HFF-Myc (cell line): ENCODE measurements around the gene IGFL2.
"Not testable (repeated sequence)": the region's sequence is repeated elsewhere in the genome, so short reads cannot be mapped to it uniquely, and the experiment has no call there.

Experiments
- DNase-seq: peaks from one replicate; pipeline ENCODE4 v3.0.0-alpha.2; 2011; ENCODE audit warnings: low read depth; ENCODE audit errors: extremely low read depth
- H3K4me3 ChIP-seq: replicated peaks from 2 replicates; pipeline ENCODE4 v1.5.1; 2011; ENCODE audit warnings: low read depth, mild to moderate bottlenecking, control low read depth, low read length
- TF ChIP-seq, protein P1 (sequence below): IDR thresholded peaks from 2 replicates; pipeline ENCODE4 v1.5.1; 2012; ENCODE audit warnings: mild to moderate bottlenecking, low read depth, low read length, control low read depth; ENCODE audit errors: missing control alignments

Gene IGFL2

DNA sequence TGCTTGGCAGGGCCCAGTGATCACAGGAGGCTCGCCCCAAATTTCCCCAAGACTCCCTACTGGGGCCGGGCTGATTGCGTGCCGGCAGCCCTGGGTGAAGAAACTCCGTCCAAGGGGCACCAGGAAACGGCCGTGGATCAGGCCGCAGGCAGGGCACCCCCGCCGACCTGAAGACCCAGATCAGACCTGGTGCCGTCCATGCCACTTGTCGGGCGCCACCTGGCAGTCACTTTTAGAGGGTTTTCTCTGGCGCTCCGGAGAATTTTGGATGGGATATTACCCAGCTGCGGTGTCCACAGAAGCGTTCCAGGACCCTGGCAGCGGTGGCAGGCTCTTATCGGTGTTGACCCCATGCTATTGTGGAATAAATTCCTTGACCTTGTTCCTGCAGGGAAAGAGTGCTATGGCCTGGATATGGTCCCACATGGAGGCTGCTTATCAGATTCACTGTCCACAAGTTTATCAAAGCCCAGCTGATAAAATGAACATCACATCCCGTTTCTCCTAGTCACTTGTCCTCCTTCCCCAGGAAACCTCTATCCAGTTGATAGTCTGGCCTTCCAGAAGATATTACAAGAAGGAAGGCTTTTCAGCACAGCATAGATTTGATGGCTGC is 38.2 kb downstream of the IGFL2 start:
- DNase-seq: no peak
- H3K4me3 ChIP-seq: no peak overlapping the region
- TF ChIP-seq, protein P1, sequence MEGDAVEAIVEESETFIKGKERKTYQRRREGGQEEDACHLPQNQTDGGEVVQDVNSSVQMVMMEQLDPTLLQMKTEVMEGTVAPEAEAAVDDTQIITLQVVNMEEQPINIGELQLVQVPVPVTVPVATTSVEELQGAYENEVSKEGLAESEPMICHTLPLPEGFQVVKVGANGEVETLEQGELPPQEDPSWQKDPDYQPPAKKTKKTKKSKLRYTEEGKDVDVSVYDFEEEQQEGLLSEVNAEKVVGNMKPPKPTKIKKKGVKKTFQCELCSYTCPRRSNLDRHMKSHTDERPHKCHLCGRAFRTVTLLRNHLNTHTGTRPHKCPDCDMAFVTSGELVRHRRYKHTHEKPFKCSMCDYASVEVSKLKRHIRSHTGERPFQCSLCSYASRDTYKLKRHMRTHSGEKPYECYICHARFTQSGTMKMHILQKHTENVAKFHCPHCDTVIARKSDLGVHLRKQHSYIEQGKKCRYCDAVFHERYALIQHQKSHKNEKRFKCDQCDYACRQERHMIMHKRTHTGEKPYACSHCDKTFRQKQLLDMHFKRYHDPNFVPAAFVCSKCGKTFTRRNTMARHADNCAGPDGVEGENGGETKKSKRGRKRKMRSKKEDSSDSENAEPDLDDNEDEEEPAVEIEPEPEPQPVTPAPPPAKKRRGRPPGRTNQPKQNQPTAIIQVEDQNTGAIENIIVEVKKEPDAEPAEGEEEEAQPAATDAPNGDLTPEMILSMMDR: no peak

DNA sequence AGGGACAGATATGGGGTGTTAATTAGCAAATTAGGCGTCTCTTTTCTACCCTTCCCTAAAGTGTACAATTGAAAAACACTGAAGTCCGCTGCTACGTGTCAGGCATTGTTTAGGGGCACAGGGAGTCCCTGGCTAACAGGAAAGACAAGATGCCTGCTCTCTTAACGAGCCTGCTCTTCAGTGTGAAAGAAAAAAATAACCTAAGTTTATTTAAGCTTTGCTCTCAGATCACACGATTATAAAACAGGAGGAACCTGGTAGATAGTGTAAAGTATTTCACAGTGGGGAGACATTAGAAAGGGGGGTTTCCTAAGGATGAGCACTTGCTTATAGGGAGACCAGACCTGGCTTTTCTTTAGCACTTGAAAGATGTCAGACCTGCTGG is 38.7 kb downstream of the IGFL2 start:
- TF ChIP-seq, protein P1: no peak
- no peak for DNase-seq

DNA sequence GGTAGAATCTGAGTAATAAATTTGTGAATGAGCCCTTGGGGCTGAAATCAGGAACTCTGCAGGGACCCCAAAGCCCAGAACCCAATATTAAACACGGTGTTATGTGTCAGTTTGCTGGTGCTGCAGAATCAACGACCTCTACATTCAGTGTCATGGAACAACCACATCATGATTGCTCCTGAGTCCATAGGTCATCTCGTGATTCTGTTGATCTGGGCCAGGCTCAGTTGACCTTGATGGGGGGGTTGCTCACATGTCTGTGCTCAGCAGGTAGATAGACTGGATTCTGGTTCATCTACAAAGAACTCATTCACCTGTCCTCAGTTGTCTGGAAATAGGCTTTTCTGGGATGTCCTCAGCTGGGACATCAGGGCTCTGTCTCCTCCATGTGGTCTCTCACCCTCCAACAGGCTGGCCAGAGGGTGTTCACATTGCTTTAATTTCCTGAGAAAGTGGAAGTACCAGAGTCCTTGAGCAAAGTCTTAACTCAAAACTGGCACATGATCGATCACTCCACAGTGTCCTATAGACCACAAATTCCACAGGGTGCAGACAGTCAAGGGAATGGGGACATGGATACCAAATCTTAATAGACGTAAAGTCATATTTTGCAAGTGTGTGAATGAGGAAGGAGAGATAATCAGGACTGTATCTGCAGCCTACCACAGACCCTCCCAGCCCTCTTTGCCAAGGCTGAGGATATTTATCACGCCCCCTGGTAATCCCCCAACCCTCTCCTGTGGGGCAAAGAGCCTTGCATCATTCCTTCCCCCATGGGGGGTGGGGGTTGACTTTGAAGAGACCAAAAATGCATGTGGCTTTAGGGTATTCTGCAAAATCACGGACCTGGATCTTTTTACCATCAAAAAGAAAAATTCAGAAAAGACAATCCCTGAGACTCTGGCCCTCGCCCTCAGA is 42.2 kb downstream of the IGFL2 start:
- no peak for DNase-seq
- H3K4me3 ChIP-seq: no peak overlapping the region
- TF ChIP-seq, protein P1: no peak

More for the DNA sequence above, 38.7 kb downstream of the IGFL2 start:
- no peak overlapping the region for H3K4me3 ChIP-seq

DNA sequence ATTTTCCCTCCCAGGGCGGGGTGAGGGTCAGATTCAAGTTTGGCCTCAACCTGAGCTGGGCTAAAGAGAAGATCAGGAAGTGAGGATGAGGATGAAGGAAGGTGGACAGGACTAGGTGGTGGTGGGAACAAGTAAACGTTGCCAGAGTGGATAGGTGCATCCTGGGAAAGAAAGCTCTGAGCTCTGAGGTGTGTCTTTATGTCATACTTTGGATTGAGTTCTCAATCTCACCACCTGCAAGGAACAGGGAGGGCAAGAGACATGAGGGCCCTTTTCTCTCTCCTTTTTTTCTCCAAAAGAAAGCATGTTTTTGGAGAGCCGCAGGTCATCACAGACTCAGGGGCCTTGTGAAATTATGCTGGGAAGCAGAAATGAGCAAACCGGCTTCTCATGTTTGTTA is 43.3 kb downstream of the IGFL2 start:
- TF ChIP-seq, protein P1: no peak
- H3K4me3 ChIP-seq: no peak overlapping the region
- no peak for DNase-seq

DNA sequence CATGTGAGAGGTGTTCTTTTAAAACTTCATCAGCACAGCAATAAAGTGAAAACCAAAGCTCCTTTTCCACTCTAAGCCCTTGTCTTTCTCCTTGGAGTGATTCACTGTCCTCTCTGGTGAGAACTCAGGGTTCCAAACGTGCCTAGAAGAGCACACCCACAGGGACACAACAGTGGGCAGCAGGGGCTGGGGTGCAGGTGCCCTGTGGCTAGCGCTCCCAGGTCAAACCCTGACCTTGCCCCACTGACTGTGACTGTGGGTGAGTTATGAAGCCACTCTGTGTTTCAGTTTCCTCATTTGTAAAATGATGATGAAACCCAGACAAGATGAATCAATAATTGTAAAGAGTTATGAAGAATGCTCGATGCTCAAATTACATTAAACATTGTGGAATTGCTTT is 43.9 kb downstream of the IGFL2 start:
- DNase-seq: no peak
- H3K4me3 ChIP-seq: no peak overlapping the region
- TF ChIP-seq, protein P1: no peak

DNA sequence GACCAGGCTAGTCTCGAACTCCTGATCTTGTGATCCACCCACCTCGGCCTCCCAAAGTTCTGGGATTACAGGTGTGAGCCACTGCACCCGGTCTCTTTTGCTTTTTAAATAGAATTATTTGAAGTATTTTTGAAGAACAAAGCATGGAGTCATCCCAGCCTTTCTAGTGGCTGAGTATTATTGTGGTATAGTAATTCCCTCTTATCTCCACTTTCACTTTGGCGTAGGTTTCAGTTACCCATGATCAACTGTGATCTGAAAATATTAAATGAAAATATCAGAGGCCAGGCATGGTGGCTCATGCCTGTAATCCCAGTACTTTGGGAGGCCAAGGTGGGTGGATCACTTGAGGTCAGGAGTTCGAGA is 44.6 kb downstream of the IGFL2 start:
- not testable (repeated sequence) for DNase-seq

DNA sequence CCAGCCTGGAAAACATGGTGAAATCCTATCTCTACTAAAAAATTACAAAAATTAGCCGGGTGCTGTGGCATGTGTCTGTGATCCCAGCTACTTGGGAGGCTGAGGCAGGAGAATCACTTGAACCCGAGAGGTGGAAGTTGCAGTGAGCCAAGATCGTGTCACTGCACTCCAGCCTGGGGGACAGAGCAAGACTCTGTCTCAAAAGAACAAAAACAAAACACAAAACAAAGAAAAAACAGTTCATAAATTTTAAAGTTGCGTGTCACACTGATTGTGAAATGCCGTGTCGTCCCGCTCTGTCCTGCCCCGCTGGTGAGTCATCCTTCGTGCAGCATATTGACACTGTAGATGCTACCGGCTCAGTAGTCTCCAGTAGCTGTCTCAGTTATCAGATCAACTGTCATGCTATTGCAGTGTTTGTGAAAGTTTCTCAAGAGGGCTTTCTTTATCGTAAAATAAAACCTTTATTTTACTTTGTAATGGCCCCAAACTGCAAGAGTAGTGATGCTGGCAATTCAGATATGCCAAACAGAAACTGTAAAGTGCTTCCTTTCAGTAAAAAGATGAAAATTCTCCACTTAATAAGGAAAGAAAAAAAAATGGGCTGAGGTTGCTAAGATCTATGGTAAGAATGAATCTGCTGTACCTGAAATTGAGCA is 45.1 kb downstream of the IGFL2 start:
- TF ChIP-seq, protein P1: no peak
- no peak for DNase-seq
- no peak overlapping the region for H3K4me3 ChIP-seq

More for the DNA sequence above, 44.6 kb downstream of the IGFL2 start:
- not testable (repeated sequence) for H3K4me3 ChIP-seq
